ENCODE data around the gene USP17L20.
"Not testable (repeated sequence)": the region's sequence is repeated elsewhere in the genome, so short reads cannot be mapped to it uniquely, and the experiment has no call there.

Gene USP17L20

GRCh38 chr4:9257824-9258223, at the start of gene USP17L20:
USP17L20 (plus strand) TSS chr4:9258124; CDS start chr4:9258124, 0 bp downstream.
- not testable (repeated sequence) for DNase-seq (ENCODE audit: low read depth in 2 of 2)

- DNase-seq (ENCODE audit: low read depth in 2 of 2): not testable (repeated sequence)
Measured at GRCh38 chr4:9210357-9210756, 47.6 kb upstream of the USP17L20 start, which contains the start of gene USP17L10. USP17L10 (plus strand) TSS chr4:9210657; CDS start chr4:9210657, 0 bp downstream.

- DNase-seq (ENCODE audit: low read depth in 2 of 2): not testable (repeated sequence)
Measured at GRCh38 chr4:9214701-9215100, 43.2 kb upstream of the USP17L20 start.

- not testable (repeated sequence) for DNase-seq (ENCODE audit: low read depth in 2 of 2)
Measured at GRCh38 chr4:9215105-9215504, 42.8 kb upstream of the USP17L20 start, which contains the start of gene USP17L11. USP17L11 (plus strand) TSS chr4:9215405; CDS start chr4:9215405, 0 bp downstream.

- DNase-seq (ENCODE audit: low read depth in 2 of 2): not testable (repeated sequence)
Measured at GRCh38 chr4:9219852-9220251, 38.1 kb upstream of the USP17L20 start, which contains the start of gene USP17L12. USP17L12 (plus strand) TSS chr4:9220152; CDS start chr4:9220152, 0 bp downstream.

GRCh38 chr4:9224596-9224995, 33.3 kb upstream of the USP17L20 start, which contains the start of gene USP17L13:
USP17L13 (plus strand) TSS chr4:9224896; CDS start chr4:9224896, 0 bp downstream.
- DNase-seq (ENCODE audit: low read depth in 2 of 2): not testable (repeated sequence)

- not testable (repeated sequence) for DNase-seq (ENCODE audit: low read depth in 2 of 2)
Measured at GRCh38 chr4:9230249-9230648, 27.7 kb upstream of the USP17L20 start.

- DNase-seq (ENCODE audit: low read depth in 2 of 2): not testable (repeated sequence)
Measured at GRCh38 chr4:9234085-9234484, 23.8 kb upstream of the USP17L20 start, which contains the start of gene USP17L15. USP17L15 (plus strand) TSS chr4:9234385; CDS start chr4:9234385, 0 bp downstream.

GRCh38 chr4:9238461-9238860, 19.5 kb upstream of the USP17L20 start:
- not testable (repeated sequence) for DNase-seq (ENCODE audit: low read depth in 2 of 2)

- not testable (repeated sequence) for DNase-seq (ENCODE audit: low read depth in 2 of 2)
Measured at GRCh38 chr4:9243579-9243978, 14.3 kb upstream of the USP17L20 start, which contains the start of gene USP17L17. USP17L17 (plus strand) TSS chr4:9243879; CDS start chr4:9243879, 0 bp downstream.

GRCh38 chr4:9247953-9248680, 9.8 kb upstream of the USP17L20 start, which contains the start of gene USP17L18:
USP17L18 (plus strand) TSS chr4:9248630; CDS start chr4:9248630, 0 bp downstream.
- DNase-seq (ENCODE audit: low read depth in 2 of 2): not testable (repeated sequence)

GRCh38 chr4:9253078-9253477, 4.8 kb upstream of the USP17L20 start, which contains the start of gene USP17L19:
USP17L19 (plus strand) TSS chr4:9253378; CDS start chr4:9253378, 0 bp downstream.
- DNase-seq (ENCODE audit: low read depth in 2 of 2): not testable (repeated sequence)

GRCh38 chr4:9262572-9262971, 4.6 kb downstream of the USP17L20 start, which contains the start of gene USP17L21:
USP17L21 (plus strand) TSS chr4:9262872; CDS start chr4:9262872, 0 bp downstream.
- not testable (repeated sequence) for DNase-seq (ENCODE audit: low read depth in 2 of 2)

GRCh38 chr4:9267319-9267718, 9.4 kb downstream of the USP17L20 start, which contains the start of gene USP17L22:
USP17L22 (plus strand) TSS chr4:9267619; CDS start chr4:9267619, 0 bp downstream.
- not testable (repeated sequence) for DNase-seq (ENCODE audit: low read depth in 2 of 2)

GRCh38 chr4:9271719-9272118, 13.8 kb downstream of the USP17L20 start:
- DNase-seq (ENCODE audit: low read depth in 2 of 2): not testable (repeated sequence)
